GM19468 (cell line): ENCODE data around the gene DBX1.
"Not testable (repeated sequence)": the region's sequence is repeated elsewhere in the genome, so short reads cannot be mapped to it uniquely, and the experiment has no call there.

ENCODE experiments used
- ATAC-seq: cut with Tn5 transposase; IDR thresholded peaks from one replicate; pipeline ENCODE4 v1.9.1; 2021; ENCODE audit warnings: mild to moderate bottlenecking, moderate library complexity, moderate number of reproducible peaks; ENCODE audit not compliant: unreplicated experiment; ENCODE audit errors: extremely low read depth

Gene DBX1

DNA sequence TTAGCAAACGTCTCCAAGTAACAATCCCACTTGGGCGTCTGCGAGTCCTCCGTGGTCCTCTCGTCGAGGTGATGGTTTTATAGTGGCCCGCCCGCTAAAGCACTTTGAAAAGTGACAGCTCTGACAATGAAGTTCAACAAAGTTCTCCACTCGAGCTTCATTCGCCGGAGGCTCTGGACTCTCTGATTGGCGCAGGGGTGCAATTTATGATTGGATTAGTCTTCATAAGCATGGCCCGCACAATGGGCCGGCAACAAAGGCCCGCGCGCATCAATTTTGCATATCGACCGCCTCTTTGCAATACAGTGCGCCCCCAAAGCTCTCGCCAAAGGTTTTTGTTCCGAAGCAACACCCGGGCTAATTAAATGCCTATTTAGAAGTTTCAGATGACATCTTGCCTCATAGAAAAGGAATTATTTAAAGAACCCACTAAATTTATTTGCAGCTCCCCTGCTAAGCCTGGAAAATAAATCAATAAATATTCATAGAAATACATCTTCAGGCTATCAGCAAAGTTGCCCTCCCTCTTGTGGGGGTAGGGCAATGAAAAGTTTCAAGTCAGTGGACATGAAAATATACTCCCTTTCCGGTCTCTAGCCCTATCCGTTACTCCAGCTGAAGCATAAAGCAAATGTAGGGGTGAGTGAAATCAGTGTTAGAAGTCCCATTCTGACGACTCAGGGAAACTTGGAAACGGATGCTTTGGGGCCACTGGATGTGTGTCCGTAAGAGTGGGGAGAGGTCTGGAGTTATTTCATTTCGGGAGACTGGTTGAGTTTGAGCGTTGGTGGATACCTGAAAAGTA lies at the start of gene DBX1:
Gene DBX1 (minus strand): TSS at position 51 of the 805 bp plus-strand sequence. CDS start 151 bp downstream, outside the sequence.
- no peak for ATAC-seq

DNA sequence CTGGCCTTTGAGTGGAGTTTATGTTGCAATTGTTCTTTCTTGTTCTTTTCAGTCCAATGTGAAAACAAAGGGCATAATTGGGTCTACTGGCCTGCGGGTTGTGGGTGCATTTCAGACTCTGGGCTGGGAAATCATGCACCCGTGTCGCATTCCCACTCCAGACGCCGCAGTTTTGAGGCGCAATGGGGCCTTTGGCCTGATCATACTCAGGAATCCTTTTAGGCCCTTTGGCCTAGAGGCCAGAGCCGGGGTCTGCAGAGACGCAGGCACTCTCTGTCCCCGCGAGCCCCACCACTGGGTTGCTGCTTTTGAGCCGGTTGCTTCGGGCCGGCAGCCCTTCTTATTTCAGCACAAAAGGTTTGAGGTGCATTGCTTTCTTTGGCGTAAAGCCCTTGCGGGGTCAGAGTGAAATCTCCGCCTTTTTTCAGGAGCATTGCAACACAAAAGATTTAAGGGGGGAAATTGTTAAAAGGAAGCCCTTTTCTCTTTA lies 48.4 kb upstream of the DBX1 start:
- ATAC-seq = no peak

DNA sequence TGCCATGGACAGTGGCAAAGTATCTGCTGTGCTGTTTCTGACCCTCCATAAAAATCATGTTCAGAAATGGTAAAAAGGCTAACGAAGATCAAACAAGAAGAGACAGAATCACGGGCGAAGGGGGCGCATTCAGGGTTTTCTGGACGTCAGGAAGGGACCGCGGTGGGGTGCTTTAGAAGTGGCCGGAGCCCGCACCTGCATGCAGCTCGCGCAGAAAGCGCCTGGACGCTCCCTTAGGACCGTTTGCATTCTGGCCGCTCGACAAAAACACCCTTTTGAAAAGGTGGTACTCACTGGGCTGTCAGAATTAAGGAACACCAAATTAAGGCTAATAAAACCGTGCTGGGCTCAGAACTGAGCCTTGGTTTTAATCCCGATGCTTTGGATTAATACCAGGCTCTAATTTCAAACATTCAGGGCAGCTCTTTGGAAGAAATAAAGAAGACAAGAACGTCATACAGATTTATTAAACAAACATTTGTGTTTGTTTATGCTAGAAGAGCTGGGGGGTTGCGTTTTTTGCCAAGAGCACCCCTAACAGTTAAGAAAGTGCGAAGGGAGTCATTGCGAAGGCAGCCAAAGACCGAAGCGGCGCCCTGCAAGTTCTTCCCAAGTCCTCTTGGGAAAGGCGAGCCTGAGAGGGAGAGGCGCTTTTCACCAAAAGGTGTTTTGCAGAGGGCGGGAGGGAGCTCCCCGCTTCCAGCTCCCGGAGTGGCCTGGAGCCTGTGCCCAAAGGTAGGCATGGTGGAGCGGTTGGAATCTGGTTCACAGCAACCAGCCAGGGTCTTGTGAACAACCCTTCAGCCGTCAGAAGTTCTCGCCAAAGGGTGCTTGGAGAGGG lies 47.7 kb upstream of the DBX1 start:
- no peak for ATAC-seq

- no peak for ATAC-seq
These were observed 45.5 kb upstream of the DBX1 start for GRCh38 chr11:20205807-20206206.

DNA sequence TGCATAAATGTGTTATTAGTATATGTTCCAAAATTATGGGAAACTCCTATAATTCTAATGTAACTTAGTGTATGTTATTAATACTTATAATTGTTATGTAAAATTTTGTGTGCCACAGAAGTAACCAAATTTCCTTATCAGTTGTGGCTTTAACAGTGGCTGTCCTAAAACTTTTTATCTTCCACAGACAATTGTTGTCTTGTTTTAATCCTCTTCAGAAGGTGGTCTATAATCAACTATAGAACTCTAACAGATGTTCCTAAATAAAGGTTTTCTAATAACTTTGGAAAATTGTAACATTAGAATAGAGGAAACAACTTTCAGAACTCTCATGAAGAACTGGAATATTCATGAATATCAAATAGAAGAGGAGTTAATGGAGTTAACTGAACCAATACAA lies 44.4 kb upstream of the DBX1 start:
- ATAC-seq = no peak

- no peak for ATAC-seq
These were observed 43.6 kb upstream of the DBX1 start for GRCh38 chr11:20203831-20204230.

DNA sequence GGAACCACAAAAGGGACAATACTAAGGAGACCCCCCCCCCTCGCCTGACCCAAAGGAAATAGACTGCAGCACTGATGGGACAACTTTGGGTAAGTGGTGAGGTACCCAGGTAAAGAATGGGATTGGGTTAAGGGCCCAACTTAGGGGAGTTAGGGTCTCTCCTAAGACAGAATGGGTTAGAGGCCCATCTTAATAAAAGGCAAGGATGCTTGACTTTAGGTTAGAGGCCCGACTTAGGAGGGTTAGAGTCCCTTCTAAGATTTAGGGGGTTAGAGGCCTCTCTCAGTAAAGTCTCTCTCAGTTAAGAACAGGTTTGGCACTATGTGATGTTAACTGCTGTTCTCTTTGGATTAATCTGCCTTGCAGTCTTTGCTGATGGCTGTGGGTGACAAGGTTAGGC lies 41.0 kb upstream of the DBX1 start:
- no peak for ATAC-seq

- not testable (repeated sequence) for ATAC-seq
These were observed 40.2 kb upstream of the DBX1 start for GRCh38 chr11:20200331-20200955.

GRCh38 chr11:20197881-20198280 lies 37.6 kb upstream of the DBX1 start:
- ATAC-seq = no peak

DNA sequence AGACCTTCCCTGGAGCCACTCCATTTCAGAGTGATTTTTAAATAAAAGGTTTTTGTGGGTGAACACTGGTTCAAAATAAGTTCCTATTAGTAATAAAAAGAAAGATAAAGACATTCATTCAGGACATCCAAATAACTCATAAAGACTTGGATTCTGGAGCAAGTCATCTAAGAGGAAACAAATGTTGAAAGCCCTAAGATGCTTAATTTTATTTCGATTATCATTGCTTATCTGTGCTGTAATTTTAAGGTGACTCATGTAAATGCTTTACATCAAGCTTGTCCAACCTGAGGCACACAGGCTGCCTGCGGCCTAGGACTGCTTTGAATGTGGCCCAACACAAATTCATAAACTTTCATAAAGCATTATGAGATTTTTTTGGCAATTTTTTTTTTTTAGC lies 34.2 kb upstream of the DBX1 start:
- ATAC-seq = no peak

GRCh38 chr11:20193307-20193706 lies 33.0 kb upstream of the DBX1 start:
- no peak for ATAC-seq

DNA sequence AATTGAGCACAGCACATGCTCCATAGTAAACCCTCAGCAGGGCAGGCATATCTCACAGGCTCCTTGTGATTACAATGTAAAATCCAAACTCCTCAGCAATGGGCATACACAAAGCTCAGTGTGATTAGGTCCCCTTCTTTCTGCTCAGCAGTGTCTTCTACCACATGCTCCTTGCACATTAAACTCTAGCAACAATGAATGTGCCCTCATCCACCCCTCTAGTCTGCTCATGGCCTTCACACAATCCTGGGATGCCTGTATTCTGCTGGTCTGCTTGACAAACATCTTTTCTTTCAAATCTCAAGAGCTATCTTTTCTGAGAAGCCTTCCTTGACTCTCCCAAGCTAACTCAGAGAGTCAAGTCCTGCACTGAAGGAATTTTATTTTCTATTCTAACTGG lies 32.4 kb upstream of the DBX1 start:
- ATAC-seq = no peak

DNA sequence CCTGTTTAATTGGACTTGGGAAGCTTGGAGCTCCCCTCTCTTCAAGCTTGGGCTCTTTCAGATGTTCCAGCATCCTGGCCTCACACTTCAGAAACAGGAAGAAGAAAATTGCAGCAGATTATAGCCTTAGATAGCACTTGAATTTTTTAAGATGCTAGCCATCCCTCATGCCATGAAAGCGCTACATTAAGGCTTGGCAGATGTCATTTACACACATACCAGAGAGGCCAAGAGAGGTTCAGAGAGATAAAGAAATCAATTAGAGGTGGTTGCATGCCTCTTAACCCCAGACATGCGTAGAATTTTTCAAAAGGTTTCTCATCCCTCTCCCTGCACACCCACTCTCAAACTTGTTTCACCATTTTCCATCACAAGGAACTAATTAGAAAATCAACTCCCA lies 31.9 kb upstream of the DBX1 start:
- ATAC-seq = no peak

GRCh38 chr11:20178976-20179375 lies 18.7 kb upstream of the DBX1 start:
- no peak for ATAC-seq

DNA sequence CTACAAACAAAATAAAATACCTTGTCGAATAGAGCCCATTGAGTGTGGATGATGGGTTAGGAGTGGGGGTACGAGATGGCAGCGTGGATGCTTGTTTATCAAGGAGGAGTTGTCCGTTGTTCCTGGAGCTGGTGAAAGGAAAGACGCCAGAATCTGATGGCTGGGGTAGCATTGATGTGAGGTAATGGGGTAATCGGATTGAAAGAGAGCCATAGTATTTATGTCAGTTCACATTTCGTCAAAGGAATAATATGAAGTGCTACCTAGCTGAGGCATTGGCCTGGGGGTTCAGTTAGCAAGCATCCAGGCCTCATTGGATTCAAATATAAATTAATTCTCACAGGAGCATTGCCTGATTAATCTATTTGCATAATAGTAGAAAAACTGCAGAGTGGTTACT lies 16.9 kb upstream of the DBX1 start:
- ATAC-seq = no peak

DNA sequence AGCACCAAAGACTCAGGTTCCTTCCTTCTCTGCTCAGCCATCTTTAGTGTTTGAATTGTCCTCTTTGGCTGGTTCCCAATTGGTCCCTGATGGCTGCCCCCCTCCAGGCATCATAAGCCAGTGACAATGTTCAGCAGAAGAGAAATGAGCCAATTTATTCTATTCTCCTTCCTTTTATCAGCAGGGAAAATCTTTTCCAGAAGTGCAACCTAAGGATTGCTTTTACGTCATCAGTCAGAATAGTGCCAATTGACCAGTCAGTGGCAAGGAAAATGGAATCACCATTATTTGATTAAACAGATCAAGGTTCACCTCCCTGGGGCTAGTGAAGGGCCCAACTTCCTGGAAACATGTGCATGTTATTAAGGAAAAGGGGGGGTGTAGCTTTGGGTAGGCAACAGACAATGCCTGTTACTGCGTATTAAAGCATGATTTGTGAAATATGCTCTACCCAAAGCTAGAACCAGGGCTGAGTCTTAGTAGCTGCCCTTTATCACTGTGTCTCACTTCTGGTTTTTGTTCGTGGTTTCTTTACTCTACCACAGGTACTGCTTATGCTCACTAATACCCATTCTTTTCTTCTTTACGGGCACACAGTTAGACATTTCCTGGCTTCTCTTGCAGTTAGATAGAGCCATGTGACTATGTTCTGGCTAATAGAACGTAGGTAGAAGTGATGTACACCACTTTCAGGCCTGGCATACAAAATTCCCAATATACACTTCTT lies 12.6 kb upstream of the DBX1 start:
- no peak for ATAC-seq

DNA sequence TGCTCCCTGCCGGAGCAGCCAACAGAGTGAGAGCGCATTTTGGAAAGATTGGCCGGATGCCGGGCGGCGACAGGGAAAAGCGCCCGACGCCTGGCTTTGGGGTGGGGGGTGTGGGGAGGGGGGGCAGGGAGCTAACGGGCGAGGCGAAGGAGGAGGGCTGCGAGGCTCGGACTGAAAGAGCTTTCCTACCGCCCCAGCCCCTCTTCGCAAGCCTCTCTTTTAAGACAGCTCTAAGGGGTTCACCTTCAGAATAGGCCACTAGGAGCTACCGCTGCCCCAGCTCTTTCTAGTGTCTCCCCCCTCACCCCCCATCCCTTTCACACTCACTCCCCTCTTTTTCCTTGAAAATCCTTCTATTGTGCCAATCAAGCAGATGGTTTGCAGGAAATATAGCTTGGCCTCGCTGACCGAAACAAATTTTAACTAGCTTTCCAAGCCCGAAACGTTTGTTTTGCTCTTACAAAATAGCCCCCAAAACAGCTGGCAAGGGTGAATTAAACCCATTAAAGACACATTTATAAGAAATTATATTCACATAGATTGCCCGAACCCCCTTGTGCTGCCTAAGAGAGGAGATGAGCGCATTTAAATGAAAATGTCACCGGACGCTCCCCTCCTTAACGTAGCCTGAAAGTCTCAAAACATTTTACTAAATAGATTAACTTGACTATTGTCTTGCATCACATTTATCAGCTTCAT lies 3.7 kb upstream of the DBX1 start:
- no peak for ATAC-seq

GRCh38 chr11:20162824-20163782 lies 2.8 kb upstream of the DBX1 start:
- ATAC-seq = no peak
